K562 (cell line): ENCODE results near the gene TSTD1. TPM values are rescaled to one million over a fixed set of nuclear protein-coding genes. Genes with fewer than 3 reads are reported as not detected.

ENCODE experiments used
- ATAC-seq: fragments of 200-7000 bp; cut with Tn5 transposase; 3 replicates; pipeline ENCODE4 v1.9.1; 2020; ENCODE audit warnings: moderate library complexity
- BruUV-seq: library from RNA; stranded (reverse); fragments of 400-500 nt; replicated peaks from 2 replicates; lab custom pipeline; 2021; lab: Mats Ljungman, UMichigan
- CTCF ChIA-PET: fragments of 300-600 bp; formaldehyde crosslinking; extraction: SDS; loops from one replicate; lab custom pipeline; 2021; ENCODE audit warnings: low intra/inter-chr PET ratio; lab: Yijun Ruan, JAX
- POLR2A ChIA-PET: fragments of 300-600, 350-650 bp; sonication (Branson Sonifier 250); formaldehyde crosslinking; extraction: SDS; loops from one replicate; lab custom pipeline; 2021; ENCODE audit warnings: antibody characterized with exemption, inconsistent platforms; lab: Yijun Ruan, JAX
- DNase-seq, 4 experiments: peaks; one replicate each; pipeline versions ENCODE4 v3.0.0 to v3.0.0-alpha.2; 2011 to 2018; ENCODE audit warnings: low spot score in 3 of 4, mixed read lengths in 3 of 4; ENCODE audit errors: extremely low read depth in 1 of 4
- FAIRE-seq: peaks from 2 replicates; lab custom pipeline; 2011; peaks lifted over from hg19 to GRCh38; lab: Jason Lieb, UNC
- H2AFZ ChIP-seq: 2 replicates; pipeline ENCODE4 v1.6.0; 2011; ENCODE audit warnings: low read depth, low read length, control low read depth, inconsistent platforms
- H3K27ac ChIP-seq: fragments of 200-600 bp; 3 replicates; pipeline ENCODE4 v1.8.0; 2011; ENCODE audit warnings: low read depth, mild to moderate bottlenecking, control low read depth, inconsistent platforms, low read length, moderate library complexity, mixed read lengths; ENCODE audit errors: extremely low read depth
- H3K27me3 ChIP-seq, 2 experiments: fragments of 300-600 bp in 1 of 2; 2 replicates in 1 of 2; 3 replicates in 1 of 2; pipeline versions ENCODE4 v1.6.0 to v1.8.0; 2011; ENCODE audit warnings: inconsistent platforms in 2 of 2, low read length in 2 of 2, mild to moderate bottlenecking in 1 of 2, mixed read lengths in 1 of 2, moderate library complexity in 1 of 2; ENCODE audit not compliant: control insufficient read depth in 2 of 2, insufficient read depth in 2 of 2
- H3K36me3 ChIP-seq: fragments of 300-600 bp; 3 replicates; pipeline ENCODE4 v1.8.0; 2011; ENCODE audit warnings: mild to moderate bottlenecking, low read length, inconsistent platforms; ENCODE audit not compliant: control insufficient read depth, insufficient read depth
- H3K4me1 ChIP-seq, 2 experiments: fragments of 200-600 bp in 1 of 2; replicated peaks in 1 of 2; 2 replicates in 1 of 2; 3 replicates in 1 of 2; pipeline versions ENCODE4 v1.5.1 to v1.8.0; 2011; ENCODE audit warnings: inconsistent platforms in 2 of 2, low read length in 2 of 2, mild to moderate bottlenecking in 1 of 2, mixed read lengths in 1 of 2, moderate library complexity in 1 of 2; ENCODE audit not compliant: control insufficient read depth in 2 of 2, insufficient read depth in 2 of 2
- H3K4me2 ChIP-seq: 2 replicates; pipeline ENCODE4 v1.6.1; 2011; ENCODE audit warnings: low read length, control low read depth, inconsistent platforms, mixed read lengths; ENCODE audit not compliant: insufficient read depth
- H3K4me3 ChIP-seq: fragments of 200-600 bp; sonication (generic), shearing (Covaris generic); 2 replicates; pipeline ENCODE4 v1.5.1; 2016; ENCODE audit warnings: control low read depth, inconsistent platforms
- H3K79me2 ChIP-seq: fragments of 200-600 bp; 3 replicates; pipeline ENCODE4 v1.8.0; 2011; ENCODE audit warnings: low read length, inconsistent platforms; ENCODE audit not compliant: control insufficient read depth, insufficient read depth
- H3K9ac ChIP-seq, 2 experiments: 2 replicates each; pipeline versions ENCODE4 v1.6.0 to v1.6.1; 2011; ENCODE audit warnings: low read depth in 2 of 2, low read length in 2 of 2, control low read depth in 1 of 2, inconsistent platforms in 1 of 2, mild to moderate bottlenecking in 1 of 2, mixed read lengths in 1 of 2; ENCODE audit not compliant: insufficient read depth in 1 of 2
- H3K9me1 ChIP-seq: one replicate; pipeline ENCODE4 v1.6.0; 2011; ENCODE audit warnings: inconsistent platforms, mild to moderate bottlenecking, low read length, moderate library complexity; ENCODE audit not compliant: control insufficient read depth, insufficient read depth
- H3K9me3 ChIP-seq: replicated peaks from 2 replicates; pipeline ENCODE4 v1.5.1; 2011; ENCODE audit warnings: low read depth, low read length, inconsistent platforms; ENCODE audit not compliant: control insufficient read depth, insufficient read depth
- H4K20me1 ChIP-seq: replicated peaks from 2 replicates; pipeline ENCODE4 v1.6.1; 2011; ENCODE audit warnings: low read length, inconsistent platforms, mixed read lengths; ENCODE audit not compliant: control insufficient read depth, insufficient read depth
- BHLHE40 ChIP-seq: IDR thresholded peaks from 2 replicates; pipeline ENCODE4 v1.6.1; 2011; ENCODE audit warnings: low read length, improper control_type of control experiment
- BRCA1 ChIP-seq, 2 experiments: fragments of 450-650 bp in 1 of 2; sonication (generic) in 1 of 2; formaldehyde crosslinking in 1 of 2; IDR thresholded peaks; 2 replicates each; pipeline versions ENCODE4 v1.5.0 to v1.6.1; 2017 to 2020; ENCODE audit warnings: mild to moderate bottlenecking in 1 of 2, missing genetic modification reagents in 1 of 2
- BRD9 ChIP-seq: fragments of 450-650 bp; IDR thresholded peaks from 2 replicates; pipeline ENCODE4 v1.6.1; 2018; ENCODE audit warnings: low read depth; ENCODE audit not compliant: partially characterized antibody
- FOXA3 ChIP-seq, 2 experiments: fragments of 450-650 bp in 1 of 2; sonication (generic) in 1 of 2; formaldehyde crosslinking; IDR thresholded peaks in 1 of 2; conservative IDR thresholded peaks in 1 of 2; 2 replicates each; pipeline versions ENCODE4 v1.4.0 to v1.8.0; 2020 to 2022; ENCODE audit warnings: mild to moderate bottlenecking in 2 of 2, missing genetic modification reagents in 1 of 2
- GTF2A2 ChIP-seq: IDR thresholded peaks from 2 replicates; pipeline ENCODE4 v1.6.1; 2016; ENCODE audit warnings: mild to moderate bottlenecking, missing genetic modification characterization, missing compliant biosample characterization
- HDGF ChIP-seq: fragments of 450-650 bp; IDR thresholded peaks from 2 replicates; pipeline ENCODE4 v1.6.1; 2016
- HMBOX1 ChIP-seq: sonication (generic); IDR thresholded peaks from 2 replicates; pipeline ENCODE4 v1.6.1; 2016
- JUND ChIP-seq, 2 experiments: IDR thresholded peaks; 2 replicates in 1 of 2; 3 replicates in 1 of 2; pipeline ENCODE4 v1.6.1; 2011; ENCODE audit warnings: borderline replicate concordance in 2 of 2, low read depth in 2 of 2, low read length in 2 of 2, improper control_type of control experiment in 1 of 2, missing biosample characterization in 1 of 2, missing genetic modification characterization in 1 of 2, missing genetic modification reagents in 1 of 2
- MTA2 ChIP-seq: fragments of 450-650 bp; IDR thresholded peaks from 2 replicates; pipeline ENCODE4 v1.6.1; 2016; ENCODE audit warnings: low read depth
- MYC ChIP-seq, 2 experiments: fragments of 250-450 bp in 1 of 2; sonication (Bioruptor Pico) in 1 of 2; IDR thresholded peaks; 2 replicates each; pipeline versions ENCODE4 v1.5.1 to v1.6.1; 2012 to 2021; ENCODE audit warnings: low read depth in 2 of 2, borderline replicate concordance in 1 of 2, improper control_type of control experiment in 1 of 2, low read length in 1 of 2, mild to moderate bottlenecking in 1 of 2, moderate library complexity in 1 of 2
- POLR2AphosphoS5 ChIP-seq: IDR thresholded peaks from 2 replicates; pipeline ENCODE4 v1.6.1; 2011; ENCODE audit warnings: mild to moderate bottlenecking, low read depth, low read length, moderate library complexity; ENCODE audit not compliant: control insufficient read depth, insufficient read depth
- SMARCA4 ChIP-seq: fragments of 450-650 bp; IDR thresholded peaks from 2 replicates; pipeline ENCODE4 v1.6.1; 2016
- TCF3 ChIP-seq: sonication (generic); formaldehyde crosslinking; IDR thresholded peaks from 2 replicates; pipeline ENCODE4 v1.4.0; 2020; ENCODE audit warnings: mild to moderate bottlenecking, missing genetic modification reagents
- TFAP4 ChIP-seq: sonication (generic); formaldehyde crosslinking; IDR thresholded peaks from 2 replicates; pipeline ENCODE4 v1.8.0; 2022; ENCODE audit warnings: missing genetic modification reagents, mild to moderate bottlenecking, moderate library complexity, borderline replicate concordance
- ZBTB12 ChIP-seq: fragments of 250-450 bp; sonication (Bioruptor Pico); IDR thresholded peaks from 2 replicates; pipeline ENCODE4 v1.4.0; 2020
- ZNF121 ChIP-seq: sonication (generic); formaldehyde crosslinking; conservative IDR thresholded peaks from 2 replicates; pipeline ENCODE4 v1.8.0; 2022; ENCODE audit warnings: missing genetic modification reagents
- ZNF512 ChIP-seq: IDR thresholded peaks from 2 replicates; pipeline ENCODE4 v1.6.1; 2016; ENCODE audit warnings: missing genetic modification characterization, missing compliant biosample characterization
- WGBS: fragments of 100-300 bp; shearing (Covaris generic); methylation state at CpG from one replicate; pipeline ENCODE4 v1.1.6; 2016; ENCODE audit warnings: low coverage, mixed read lengths; ENCODE audit not compliant: insufficient coverage; ENCODE audit errors: missing lambda C conversion rate; 5-methylcytosine and 5-hydroxymethylcytosine counted together
- in situ Hi-C: fragments of 300-500 bp; cut with MboI; formaldehyde crosslinking; loops from 4 replicates; pipeline ENCODE4 v1.15.0; 2018; ENCODE audit warnings: inconsistent platforms, mixed read lengths
- intact Hi-C: fragments of 100-400 bp; cut with micrococcal nuclease; formaldehyde crosslinking; loops from 2 replicates; pipeline ENCODE4 v1.14.2; 2022
- polyA plus RNA-seq, 8 experiments: library from polyadenylated mRNA; depleted of rRNA in 4 of 8; stranded (reverse) in 5 of 8; unstranded in 3 of 8; fragments of >200 nt; fragmentation: Nextera tagmentation in 2 of 8; fragmentation: Illumina TruSeq in 1 of 8; extraction: Ambion mirVana in 2 of 8; extraction: Trizol in 1 of 8; gene quantifications; 2 replicates each; pipeline versions ENCODE4 v1.2.1 to v1.2.3, GENCODE V29; 2011 to 2014; ENCODE audit warnings: inconsistent platforms in 1 of 8, missing spikeins in 1 of 8
- total RNA-seq, 7 experiments: library from RNA; depleted of rRNA in 6 of 7; stranded (reverse); fragments of >200 nt in 6 of 7; fragmentation: Illumina TruSeq in 2 of 7; extraction: Trizol in 2 of 7; gene quantifications; 2 replicates each; pipeline versions ENCODE4 v1.2.1 to v1.2.3, GENCODE V29; 2011 to 2021; ENCODE audit warnings: low replicate concordance in 1 of 7

Gene TSTD1
- total and polyA plus RNA-seq, 9 of the 15 experiments (the other 6 are each of a cell fraction or from before 2014, with no cell fraction given) = 0.23 to 0.53 TPM; not detected in 7

GRCh38 chr1:161013131-161013487 lies 25.7 kb downstream of the TSTD1 start (continued):
- no peak for TF ChIP-seq ZBTB12 (CRISPR knock-in tag)
- no peak for TF ChIP-seq HDGF
- no peak for TF ChIP-seq POLR2AphosphoS5
- 0 out of 2 replicates have a peak, but pooled peaks have one; percentile 45 for TF ChIP-seq JUND (IDR thresholded peaks at IDR 0.05; ENCODE audit: borderline replicate concordance, low read depth, low read length)
- TF ChIP-seq JUND (tag; IDR thresholded peaks at IDR 0.05; ENCODE audit: borderline replicate concordance, low read depth, low read length) = no peak
- no peak for TF ChIP-seq TCF3 (CRISPR knock-in tag)
- no peak for TF ChIP-seq MTA2
- no peak for TF ChIP-seq FOXA3 (CRISPR knock-in tag; conservative IDR thresholded peaks at IDR 0.05 in 1 of 2, IDR thresholded peaks at IDR 0.05 in 1 of 2)
- TF ChIP-seq GTF2A2 (tag) = no peak

- Histone ChIP-seq H2AFZ (no peak overlapping the region), H3K36me3 (peaks cover 9% of the 10 kb centered on the region), H4K20me1 (no peaks in the 10 kb centered on the region), H3K9me3 (no peaks in the 10 kb centered on the region), H3K79me2 (peaks cover 87% of the 10 kb centered on the region), H3K27me3 (no peaks in the 10 kb centered on the region), H3K4me1 (peaks cover 44 to 49% of the 10 kb centered on the region in 2 experiments), H3K4me3 (no peak overlapping the region), H3K9ac (peak overlapping the region in 1 of 2 experiments; percentile 95; a peak in 2 of 4 replicates), H3K4me2 (peak overlapping the region; percentile 88; the same call in 1 of the 2 replicates), H3K9me1 (no peaks in the 10 kb centered on the region), H3K27ac (peak overlapping the region; percentile 100)
- ChIA-PET POLR2A (interaction anchor here (0.7 to 2.6 kb wide), 5 partner anchors 19 to 141 kb away, joined by 3 to 18 read pairs (median 4); partner anchors contain the start of genes UFC1 and USF1), CTCF (no interaction called here)
- intact Hi-C loops (no loop called here), in situ Hi-C loops (no loop called here)
- no TSS peak for BruUV-seq
- ATAC-seq (no peak), DNase-seq (no peak), FAIRE-seq (no peak)
- WGBS = 59% methylated on average over 3 of the region's 3 CpGs
- no peak for TF ChIP-seq ZNF512 (tag)
- no peak for TF ChIP-seq BRCA1 (IDR thresholded peaks at IDR 0.05)
- no peak for TF ChIP-seq BRCA1 (CRISPR knock-in tag; IDR thresholded peaks at IDR 0.05)
- TF ChIP-seq SMARCA4 = no peak
- TF ChIP-seq HMBOX1 = no peak
- no peak for TF ChIP-seq TFAP4 (CRISPR knock-in tag)
- TF ChIP-seq MYC (IDR thresholded peaks at IDR 0.05; ENCODE audit: low read depth, low read length) = no peak
- TF ChIP-seq MYC (CRISPR knock-in tag; IDR thresholded peaks at IDR 0.05; ENCODE audit: borderline replicate concordance, low read depth) = no peak
- TF ChIP-seq ZNF121 (CRISPR knock-in tag) = no peak
- TF ChIP-seq BHLHE40 = no peak
- TF ChIP-seq BRD9 = no peak
Observed at GRCh38 chr1:161012420-161012819, 26.3 kb downstream of the TSTD1 start.
